HFF-Myc (cell line): ENCODE measurements around the gene RPTOR.

Experiments
- DNase-seq: peaks from one replicate; pipeline ENCODE4 v3.0.0-alpha.2; 2011; ENCODE audit warnings: low read depth; ENCODE audit errors: extremely low read depth
- H3K4me3 ChIP-seq: replicated peaks from 2 replicates; pipeline ENCODE4 v1.5.1; 2011; ENCODE audit warnings: low read depth, mild to moderate bottlenecking, control low read depth, low read length
- CTCF ChIP-seq: IDR thresholded peaks from 2 replicates; pipeline ENCODE4 v1.5.1; 2012; ENCODE audit warnings: mild to moderate bottlenecking, low read depth, low read length, control low read depth; ENCODE audit errors: missing control alignments

RPTOR gene

GRCh38 chr17:80989586-80989913, 444.9 kb downstream of the RPTOR start:
- DNase-seq, result no peak
- no peak overlapping the region for H3K4me3 ChIP-seq
- TF ChIP-seq CTCF, result no peak

- DNase-seq, result no peak
These were observed 446.4 kb downstream of the RPTOR start for GRCh38 chr17:80990921-80991644.

GRCh38 chr17:80991645-80992076, 447.0 kb downstream of the RPTOR start, which contains the start of gene CHMP6:
Gene CHMP6, plus strand, starts transcription at chr17:80991841. Its CDS starts 78 bp downstream, at chr17:80991919.
- TF ChIP-seq CTCF, result no peak
- DNase-seq, result no peak
- peak within 1 kb of the TSS; percentile 71 for H3K4me3 ChIP-seq

More at GRCh38 chr17:80990921-80991644, 446.4 kb downstream of the RPTOR start:
- peak overlapping the region; percentile 71 for H3K4me3 ChIP-seq
- no peak for TF ChIP-seq CTCF

GRCh38 chr17:80992077-80992947, 447.7 kb downstream of the RPTOR start:
- TF ChIP-seq CTCF, result no peak
- peak overlapping the region; percentile 71 for H3K4me3 ChIP-seq
- DNase-seq, result no peak

GRCh38 chr17:80992948-80993624, 448.4 kb downstream of the RPTOR start:
- DNase-seq, result no peak
- TF ChIP-seq CTCF, result no peak
- peak overlapping the region; percentile 71 for H3K4me3 ChIP-seq

GRCh38 chr17:80995131-80995530, 450.5 kb downstream of the RPTOR start:
- DNase-seq, result no peak
- no peak overlapping the region for H3K4me3 ChIP-seq
- TF ChIP-seq CTCF, result no peak
